Activated CD4-positive, CD25-positive, alpha-beta regulatory T cell treated with anti-CD3 and anti-CD28 coated beads, Interleukin-2, amount 50 U/mL, for 72 hours (primary cell): ENCODE results near the gene CHD9NB.

Source experiments
- DNase-seq: peaks from one replicate; pipeline ENCODE4 v3.0.0; 2021

Gene CHD9NB

GRCh38 chr16:53052519-53053501 lies at the start of gene CHD9NB:
Gene CHD9NB (minus strand): TSS chr16:53052897. CDS start chr16:53044158, 8,739 bp downstream.
- DNase-seq = no peak

- no peak for DNase-seq
These were observed 48.2 kb upstream of the CHD9NB start for GRCh38 chr16:53100889-53101288.

GRCh38 chr16:53100131-53100748 lies 47.5 kb upstream of the CHD9NB start:
- no peak for DNase-seq

GRCh38 chr16:53099318-53100130 lies 46.8 kb upstream of the CHD9NB start:
- peak; percentile 56 for DNase-seq

- peak; percentile 39 for DNase-seq
These were observed 46.0 kb upstream of the CHD9NB start for GRCh38 chr16:53098526-53099317.

GRCh38 chr16:53097190-53097589 lies 44.5 kb upstream of the CHD9NB start:
- no peak for DNase-seq

GRCh38 chr16:53094013-53094630 lies 41.4 kb upstream of the CHD9NB start:
- DNase-seq = no peak

- DNase-seq = no peak
These were observed 40.6 kb upstream of the CHD9NB start for GRCh38 chr16:53093162-53093744.

- no peak for DNase-seq
These were observed 39.6 kb upstream of the CHD9NB start for GRCh38 chr16:53092284-53092683.

- DNase-seq = no peak
These were observed 38.9 kb upstream of the CHD9NB start for GRCh38 chr16:53091466-53092211.

- no peak for DNase-seq
These were observed 38.1 kb upstream of the CHD9NB start for GRCh38 chr16:53090591-53091411.

GRCh38 chr16:53090286-53090590 lies 37.5 kb upstream of the CHD9NB start:
- DNase-seq = no peak

- no peak for DNase-seq
These were observed 37.0 kb upstream of the CHD9NB start for GRCh38 chr16:53089434-53090285.

- DNase-seq = no peak
These were observed 34.4 kb upstream of the CHD9NB start for GRCh38 chr16:53087101-53087500.

GRCh38 chr16:53085931-53086421 lies 33.3 kb upstream of the CHD9NB start:
- no peak for DNase-seq

GRCh38 chr16:53085369-53085843 lies 32.7 kb upstream of the CHD9NB start:
- DNase-seq = no peak

- DNase-seq = no peak
These were observed 32.1 kb upstream of the CHD9NB start for GRCh38 chr16:53084746-53085334.

GRCh38 chr16:53084141-53084541 lies 31.4 kb upstream of the CHD9NB start:
- no peak for DNase-seq
